Stimulated activated CD8-positive, alpha-beta memory T cell treated with anti-CD3 and anti-CD28 coated beads, Interleukin-2, amount 100 ng/mL, for 1 hour (primary cell): ENCODE measurements around the gene DAP3.
"Not testable (repeated sequence)": the region's sequence is repeated elsewhere in the genome, so short reads cannot be mapped to it uniquely, and the experiment has no call there.

ENCODE experiments used
- DNase-seq, 2 donors: peaks; one replicate each; pipeline ENCODE4 v3.0.0-alpha.2; 2020; ENCODE audit warnings: low read depth in 2 of 2

Gene DAP3

DNA sequence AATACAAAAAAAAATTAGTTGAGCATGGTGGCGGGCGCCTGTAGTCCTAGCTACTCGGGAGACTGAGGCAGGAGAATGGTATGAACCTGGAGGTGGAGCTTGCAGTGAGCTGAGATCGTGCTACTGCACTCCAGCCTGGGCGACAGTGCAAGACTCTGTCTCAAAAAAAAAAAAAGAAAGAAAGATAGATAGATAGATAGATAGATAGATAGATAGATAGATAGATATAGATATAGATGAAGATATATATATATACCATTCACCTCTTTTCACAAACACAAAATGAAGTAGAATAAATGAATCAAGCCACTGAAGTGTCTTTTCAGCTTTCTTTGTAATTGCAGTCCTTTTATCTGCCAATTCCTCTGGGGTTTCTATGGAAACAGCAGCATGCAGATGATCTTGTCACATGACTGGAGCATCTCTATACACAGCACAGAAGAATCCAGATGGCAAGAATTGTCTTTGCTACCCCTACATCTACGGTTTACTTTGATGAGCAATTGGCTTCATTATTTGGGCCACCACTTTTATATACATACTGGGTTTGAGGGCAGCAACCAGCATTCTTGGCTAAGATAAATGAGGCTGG lies 29.7 kb downstream of the DAP3 start:
- DNase-seq: not testable (repeated sequence)

DNA sequence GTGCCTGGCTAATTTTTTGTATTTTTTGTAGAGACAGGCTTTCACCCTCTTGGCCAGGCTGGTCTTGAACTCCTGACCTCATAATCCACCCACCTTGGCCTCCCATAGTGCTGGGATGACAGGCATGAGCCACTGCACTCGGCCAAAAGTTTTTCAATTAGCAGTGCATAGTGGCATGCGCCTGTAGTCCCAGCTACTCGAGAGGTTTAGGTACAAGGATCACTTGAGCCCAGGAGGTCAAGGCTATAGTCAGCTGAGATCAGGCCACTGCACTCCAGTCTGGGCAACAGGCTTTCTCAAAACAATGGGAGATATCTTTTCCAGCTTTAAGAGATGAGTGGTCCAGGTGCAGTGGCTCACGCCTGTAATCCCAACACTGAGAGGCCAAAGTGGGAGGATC lies 30.8 kb downstream of the DAP3 start:
- DNase-seq: no peak

GRCh38 chr1:155725142-155725541 lies 36.3 kb downstream of the DAP3 start:
- no peak for DNase-seq

- no peak for DNase-seq
Measured at GRCh38 chr1:155729031-155729898, 40.4 kb downstream of the DAP3 start.

DNA sequence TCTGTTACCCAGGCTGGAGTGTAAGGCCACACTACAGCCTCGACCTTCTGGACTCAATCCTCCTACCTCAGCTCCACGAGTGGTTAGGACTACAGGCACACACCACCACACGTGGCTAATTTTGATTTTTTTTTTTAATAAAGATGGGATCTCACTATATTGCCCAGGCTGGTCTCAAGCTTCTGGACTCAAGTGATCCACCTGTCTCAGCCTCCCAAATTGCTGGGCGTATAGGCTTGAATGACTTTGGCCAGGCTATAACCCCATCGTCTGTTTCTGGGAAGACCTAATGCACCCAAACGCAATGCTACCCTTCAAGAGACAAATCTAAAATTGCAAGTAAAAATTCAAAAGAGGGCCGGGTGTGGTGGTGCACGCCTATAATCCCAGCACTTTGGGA lies 52.1 kb downstream of the DAP3 start:
- DNase-seq: no peak

DNA sequence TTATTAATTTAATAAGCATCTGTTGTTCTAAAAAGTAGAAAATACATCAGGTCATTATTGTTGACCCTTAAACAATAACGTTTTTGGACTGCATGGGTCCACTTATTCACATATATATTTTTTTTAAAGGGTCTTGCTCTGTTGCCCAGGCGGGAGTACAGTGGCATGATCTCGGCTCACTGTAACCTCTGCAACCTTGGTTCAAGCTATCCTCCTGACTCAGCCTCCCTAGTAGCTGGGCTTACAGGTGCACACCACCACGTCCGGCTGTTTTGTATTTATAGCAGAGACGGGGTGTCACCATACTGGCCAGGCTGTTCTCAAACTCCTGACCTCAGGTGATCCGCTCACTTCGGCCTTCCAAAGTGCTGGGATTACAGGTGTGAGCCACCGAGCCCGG lies 53.0 kb downstream of the DAP3 start:
- DNase-seq: no peak

GRCh38 chr1:155744711-155745283 lies 55.9 kb downstream of the DAP3 start:
- DNase-seq: no peak

DNA sequence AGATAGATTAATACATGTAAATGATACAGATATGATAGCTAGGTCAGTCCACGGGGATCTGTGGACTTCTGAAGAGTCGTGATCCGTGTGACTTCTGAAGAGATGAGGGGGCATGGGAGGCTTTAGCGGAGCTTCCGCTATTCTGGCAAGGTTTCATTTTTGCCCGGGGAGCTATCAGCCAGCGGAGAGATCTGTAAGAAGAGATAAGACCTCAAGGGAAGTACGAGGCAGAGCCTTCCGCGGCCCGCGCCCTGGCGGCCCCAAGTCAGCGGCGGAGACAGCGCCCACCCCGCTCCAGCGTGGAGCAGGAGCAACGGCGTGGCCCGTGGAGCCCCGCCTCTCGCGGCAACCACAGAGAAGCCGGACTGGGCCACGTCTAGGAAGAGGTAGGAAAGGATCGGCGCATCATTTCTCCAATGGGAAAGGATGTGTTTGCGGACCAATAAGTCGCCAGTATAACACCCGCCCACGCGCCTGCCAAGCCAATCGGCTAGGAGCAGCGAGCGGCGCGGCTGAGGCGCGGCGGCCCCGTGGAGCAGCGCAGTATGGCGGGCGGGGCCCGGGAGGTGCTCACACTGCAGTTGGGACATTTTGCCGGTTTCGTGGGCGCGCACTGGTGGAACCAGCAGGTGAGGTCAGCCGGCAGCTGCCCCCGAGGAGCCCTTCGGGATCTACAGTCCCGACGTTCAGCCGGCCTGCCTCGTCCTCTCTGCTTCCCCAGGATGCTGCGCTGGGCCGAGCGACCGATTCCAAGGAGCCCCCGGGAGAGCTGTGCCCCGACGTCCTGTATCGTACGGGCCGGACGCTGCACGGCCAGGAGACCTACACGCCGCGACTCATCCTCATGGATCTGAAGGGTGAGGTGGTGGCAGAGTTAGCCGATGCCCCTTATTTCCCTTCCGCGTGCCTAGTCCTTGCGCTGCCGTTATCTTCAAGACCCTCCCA lies 56.7 kb downstream of the DAP3 start:
- peak; percentile 81 to 90 for DNase-seq

DNA sequence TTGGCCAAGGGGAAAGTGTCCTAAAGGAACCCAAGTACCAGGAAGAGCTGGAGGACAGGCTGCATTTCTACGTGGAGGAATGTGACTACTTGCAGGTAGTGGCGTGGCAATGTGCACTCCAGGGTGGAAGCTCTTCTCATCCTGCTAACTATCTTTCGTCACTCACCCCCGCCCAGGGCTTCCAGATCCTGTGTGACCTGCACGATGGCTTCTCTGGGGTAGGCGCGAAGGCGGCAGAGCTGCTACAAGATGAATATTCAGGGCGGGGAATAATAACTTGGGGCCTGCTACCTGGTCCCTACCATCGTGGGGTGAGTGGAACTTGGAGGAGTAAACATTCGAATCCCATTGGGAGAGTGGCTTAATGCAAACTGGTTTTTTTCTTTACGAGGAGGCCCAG lies 58.7 kb downstream of the DAP3 start:
- DNase-seq: not testable (repeated sequence)

- not testable (repeated sequence) for DNase-seq
Measured at GRCh38 chr1:155748141-155748540, 59.2 kb downstream of the DAP3 start.

DNA sequence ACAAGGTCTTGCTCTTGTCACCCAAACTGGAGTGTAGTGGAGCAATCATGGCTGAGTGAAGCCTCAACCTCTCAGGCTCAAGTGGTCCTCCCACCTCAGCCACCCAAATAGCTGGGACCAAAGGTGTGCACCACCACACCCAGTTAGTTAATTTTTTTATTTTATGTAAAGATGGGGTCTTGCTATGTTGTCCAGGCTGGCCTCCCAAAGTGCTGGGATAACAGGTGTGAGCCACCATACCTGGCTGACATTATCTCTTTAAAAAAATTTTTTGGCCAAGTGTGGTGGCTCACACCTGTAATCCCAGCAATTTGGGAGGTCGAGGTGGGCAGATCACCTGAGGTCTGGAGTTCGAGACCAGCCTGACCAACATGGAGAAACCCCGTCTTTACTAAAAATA lies 70.1 kb downstream of the DAP3 start:
- not testable (repeated sequence) for DNase-seq

DNA sequence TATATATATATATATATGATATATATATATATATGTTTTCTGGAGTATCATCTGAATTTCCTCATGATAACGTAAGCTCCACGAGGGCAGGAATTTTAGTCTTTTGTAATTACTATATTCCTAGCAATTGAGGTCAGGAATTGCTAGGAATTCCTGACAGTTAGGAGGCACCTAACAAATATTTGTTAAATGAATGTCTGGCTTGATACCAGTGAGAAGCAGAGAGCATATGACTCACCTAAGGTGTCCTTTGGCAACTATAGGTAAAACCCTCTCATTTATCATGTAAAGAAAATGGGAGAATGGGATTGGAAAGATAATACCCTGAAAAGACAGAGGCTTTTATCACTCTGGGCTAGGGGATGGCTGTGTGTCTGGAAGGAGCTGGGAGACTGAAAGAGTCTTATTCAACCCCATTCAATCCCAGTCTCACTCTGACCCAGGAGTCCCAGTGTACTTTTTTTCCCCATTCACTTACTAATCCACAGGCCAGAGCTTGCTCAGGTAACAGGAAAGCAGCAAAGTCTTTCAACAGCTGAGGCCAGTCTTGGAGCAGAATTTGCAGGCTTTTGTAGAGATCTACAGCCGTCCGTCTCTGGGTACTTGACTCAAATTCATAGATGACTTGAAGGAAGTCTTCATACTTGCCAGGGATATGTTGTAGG lies 71.2 kb downstream of the DAP3 start:
- DNase-seq: no peak

DNA sequence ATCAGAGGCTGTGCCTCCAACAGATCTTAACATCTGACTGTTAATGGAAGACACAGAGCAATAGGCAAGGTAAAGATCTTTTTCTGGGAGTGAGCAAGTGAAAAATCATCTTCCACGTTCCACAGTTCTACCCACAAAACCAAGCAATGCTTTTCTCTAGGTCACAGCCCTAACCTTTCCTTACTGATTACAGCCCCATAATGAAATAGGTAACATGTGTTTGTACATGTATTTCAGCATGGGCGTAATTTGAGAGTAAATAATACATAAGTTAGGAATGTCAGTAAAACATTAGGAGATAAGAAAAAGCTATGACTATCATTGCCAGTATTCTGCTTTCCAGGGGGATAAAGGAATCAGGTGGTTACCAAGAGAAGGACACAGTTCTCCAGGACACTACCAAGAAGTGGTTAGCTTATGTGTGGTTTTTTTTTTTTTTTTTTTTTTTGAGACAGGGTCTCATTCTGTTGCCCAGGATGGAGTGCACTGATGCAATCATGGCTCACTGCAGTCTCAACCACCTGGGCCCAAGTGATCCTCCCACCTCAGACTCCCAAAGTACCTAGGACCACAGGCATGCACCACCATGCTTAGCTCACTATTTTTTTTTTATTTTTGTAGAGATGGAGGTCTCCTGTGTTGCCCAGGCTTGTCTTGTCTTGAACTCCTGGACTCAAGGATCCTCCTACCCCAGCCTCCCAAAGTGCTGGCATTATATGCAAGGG lies 72.0 kb downstream of the DAP3 start:
- no peak for DNase-seq

DNA sequence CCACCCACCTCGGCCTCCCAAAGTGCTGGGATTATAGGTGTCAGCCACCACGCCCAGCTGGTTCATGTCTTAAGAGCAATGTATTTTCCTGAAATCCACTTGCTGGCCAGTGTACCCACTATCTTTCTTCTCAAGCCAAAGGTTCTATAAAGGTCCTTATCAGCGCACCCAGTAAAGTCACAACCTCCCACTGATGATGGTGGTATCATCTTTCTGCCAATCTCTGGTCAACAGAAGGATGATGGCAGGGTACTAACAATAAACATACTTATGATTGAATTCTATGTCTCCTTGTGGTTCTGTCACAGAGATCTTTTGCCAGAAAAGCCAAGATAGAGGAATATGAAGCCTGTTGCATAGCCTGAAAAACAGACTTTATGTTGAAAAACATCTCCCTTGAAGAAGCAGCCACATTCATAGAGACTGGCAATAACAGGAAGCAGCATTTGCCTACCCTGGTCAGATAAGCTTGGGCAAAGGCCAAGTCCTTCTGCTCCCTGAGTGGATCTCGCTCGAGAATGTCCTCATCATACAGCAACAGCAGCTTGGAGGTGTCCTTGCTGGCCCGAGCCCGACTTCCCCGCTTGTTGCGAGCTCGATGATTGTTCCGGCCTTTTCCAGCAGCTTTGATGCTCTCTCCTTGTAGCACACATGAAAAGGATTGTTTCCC lies 73.0 kb downstream of the DAP3 start:
- no peak for DNase-seq

- not testable (repeated sequence) for DNase-seq
Measured at GRCh38 chr1:155763090-155763815, 74.4 kb downstream of the DAP3 start.

GRCh38 chr1:155763989-155764388 lies 75.1 kb downstream of the DAP3 start:
- not testable (repeated sequence) for DNase-seq

DNA sequence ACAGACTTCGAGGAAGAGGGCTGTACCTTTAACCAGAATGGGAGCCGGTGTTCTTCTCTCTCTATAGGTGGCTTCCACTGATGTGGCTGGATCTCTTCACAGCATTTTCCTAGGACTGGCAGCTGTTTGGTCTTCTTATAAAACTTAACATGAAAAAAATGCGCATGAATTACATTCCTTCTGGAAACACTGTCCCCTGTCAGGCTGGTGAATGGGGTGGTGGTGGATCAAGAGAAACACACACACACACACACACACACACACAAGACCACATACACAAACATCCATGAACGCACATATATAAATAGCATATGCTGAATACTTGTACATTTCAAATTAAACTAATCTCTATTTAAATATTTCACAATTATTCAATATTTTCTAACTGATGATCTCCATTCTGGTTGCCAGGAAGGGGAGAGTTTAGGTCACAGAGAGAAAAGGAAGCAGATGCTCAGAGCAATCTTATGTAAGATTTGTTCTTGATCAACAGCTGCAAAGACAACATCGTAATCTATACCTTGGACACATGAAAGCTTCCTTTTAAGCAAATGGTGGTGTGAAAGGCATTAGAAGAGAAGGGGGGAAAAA lies 78.6 kb downstream of the DAP3 start:
- not testable (repeated sequence) for DNase-seq

- DNase-seq: no peak
Measured at GRCh38 chr1:155769257-155769656, 80.4 kb downstream of the DAP3 start.

GRCh38 chr1:155773221-155773620 lies 84.3 kb downstream of the DAP3 start:
- no peak for DNase-seq
